GM19043 (cell line): ENCODE results near the gene NTN3.
"Not testable (repeated sequence)": the region's sequence is repeated elsewhere in the genome, so short reads cannot be mapped to it uniquely, and the experiment has no call there.

ENCODE experiments used
- ATAC-seq: cut with Tn5 transposase; IDR thresholded peaks from one replicate; pipeline ENCODE4 v1.9.1; 2021; ENCODE audit warnings: low read depth; ENCODE audit not compliant: unreplicated experiment

NTN3 gene

DNA sequence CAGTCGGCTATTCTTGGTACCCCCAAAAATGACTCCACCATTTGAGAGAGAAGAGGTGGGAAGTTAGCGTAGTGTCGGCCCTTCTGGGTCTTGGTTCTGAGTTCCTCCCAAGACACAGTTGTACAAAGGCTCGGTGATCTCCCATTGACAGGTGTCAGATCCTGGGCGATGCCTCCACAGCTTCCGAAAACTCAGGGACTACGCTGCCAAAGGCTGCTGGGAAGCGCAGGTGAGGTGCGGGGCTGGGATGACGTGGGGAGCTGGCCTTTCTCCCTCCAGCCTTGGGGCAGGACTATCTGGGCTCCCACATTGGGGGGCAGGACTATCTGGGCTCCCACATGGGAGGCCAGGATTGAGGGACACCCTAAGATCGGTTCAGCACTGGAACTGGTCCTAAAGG is 31.5 kb upstream of the NTN3 start:
- no peak for ATAC-seq

DNA sequence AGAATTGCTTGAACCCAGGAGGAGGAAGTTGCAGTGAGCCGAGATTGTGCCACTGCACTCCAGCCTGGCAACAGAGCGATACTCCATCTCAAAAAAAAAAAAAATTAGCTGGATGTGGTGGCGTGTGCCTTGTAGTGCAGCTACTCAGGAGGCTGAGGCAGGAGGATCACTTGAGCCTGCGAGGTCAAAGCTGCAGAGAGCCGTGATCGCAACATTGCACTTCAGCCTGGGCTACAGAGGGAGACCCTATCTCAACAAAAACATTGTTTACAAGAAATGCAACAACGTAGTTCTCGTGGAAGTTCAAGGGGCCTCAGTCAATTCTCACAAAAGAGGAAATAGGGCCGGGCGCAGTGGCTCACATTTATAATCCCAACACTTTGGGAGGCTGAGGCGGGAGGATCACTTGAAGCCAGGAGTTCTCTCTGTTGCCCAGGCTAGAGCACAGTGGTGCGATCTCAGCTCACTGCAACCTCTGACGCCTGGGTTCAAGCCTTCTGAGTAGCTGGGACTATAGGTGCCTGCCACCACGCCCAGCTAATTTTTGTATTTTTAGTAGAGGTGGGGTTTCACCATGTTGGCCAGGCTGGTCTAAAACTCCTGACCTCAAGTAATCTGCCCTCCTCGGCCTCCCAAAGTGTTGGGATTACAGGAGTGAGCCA is 29.8 kb upstream of the NTN3 start:
- not testable (repeated sequence) for ATAC-seq

DNA sequence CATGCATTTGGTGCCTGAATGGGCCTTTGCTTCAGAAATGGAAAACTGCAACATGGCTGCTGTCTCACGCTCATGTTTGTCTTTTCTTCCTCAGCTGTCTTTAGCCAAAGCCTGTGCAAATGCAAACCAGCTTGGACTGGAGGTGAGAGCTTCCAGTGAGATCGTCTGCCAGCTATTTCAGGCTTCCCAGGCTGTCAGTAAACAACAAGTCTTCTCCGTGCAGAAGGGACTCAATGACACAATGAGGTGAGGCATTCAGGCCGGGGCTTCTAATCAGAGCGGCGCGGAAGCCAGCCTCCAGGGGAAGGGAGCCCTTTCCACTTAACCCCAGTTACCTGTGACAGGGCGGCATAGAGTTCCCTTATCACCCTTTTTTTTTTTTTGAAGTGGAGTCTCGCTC is 27.5 kb upstream of the NTN3 start:
- ATAC-seq, result no peak

GRCh38 chr16:2447920-2448583 is 23.0 kb upstream of the NTN3 start:
- ATAC-seq, result no peak

DNA sequence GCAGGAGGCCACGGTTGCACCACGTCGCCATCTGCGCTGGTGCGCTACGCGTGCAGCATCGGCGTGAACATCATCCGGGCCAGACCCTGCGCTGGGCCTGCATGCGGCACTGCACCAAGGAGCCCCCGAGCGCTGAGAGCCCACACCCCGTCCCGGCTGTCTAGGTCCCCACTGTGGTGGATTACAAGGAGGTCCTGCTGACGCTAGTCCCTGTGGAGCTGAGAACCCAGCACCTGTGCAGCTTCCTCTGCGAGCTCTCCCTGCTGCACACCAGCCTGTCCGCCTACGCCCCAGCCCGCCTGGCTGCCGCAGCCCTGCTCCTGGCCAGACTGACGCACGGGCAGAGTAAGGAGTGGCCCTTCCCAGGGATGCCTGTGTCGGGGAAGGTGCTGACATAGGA is 22.0 kb upstream of the NTN3 start:
- ATAC-seq, result no peak

DNA sequence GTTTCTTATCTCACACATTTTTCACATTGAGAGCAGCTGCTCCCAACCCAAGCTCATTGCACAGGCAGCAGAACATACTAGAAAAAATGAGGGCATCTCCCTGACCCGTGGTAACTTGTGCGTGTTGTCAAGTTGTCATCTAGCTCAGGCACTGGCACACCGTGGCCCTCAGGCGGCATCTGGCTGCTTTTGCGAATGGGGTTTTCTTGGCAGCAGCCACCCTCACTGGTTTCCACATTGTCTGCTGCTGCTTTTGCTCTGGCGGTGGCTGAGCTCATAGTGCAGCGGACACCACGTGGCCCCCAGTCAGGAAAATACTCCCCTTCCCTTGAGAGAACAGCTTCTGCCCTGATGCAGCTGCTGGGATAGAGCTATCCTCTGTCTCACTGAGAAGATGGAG is 20.6 kb upstream of the NTN3 start:
- ATAC-seq, result no peak

DNA sequence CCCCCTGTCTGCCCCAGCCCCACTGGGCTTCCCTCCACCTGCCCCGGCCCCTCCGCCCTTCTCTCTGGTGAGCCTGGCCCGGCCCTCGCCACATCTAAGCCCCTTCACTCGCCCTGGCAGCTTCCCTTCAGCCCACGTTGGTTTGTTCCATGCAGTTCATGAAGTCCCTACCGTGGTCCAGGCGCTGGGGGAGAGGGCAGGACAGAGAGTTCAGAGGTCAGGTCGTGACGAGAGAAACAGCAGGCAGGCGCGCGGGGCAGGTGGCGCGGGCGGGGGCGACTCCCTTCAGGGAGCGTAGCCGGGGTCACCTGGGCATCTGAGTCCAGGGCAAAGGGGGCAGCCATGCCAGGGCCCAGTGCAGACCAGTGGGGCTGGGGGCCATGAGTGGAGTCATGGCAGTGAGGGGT is 20.1 kb upstream of the NTN3 start:
- ATAC-seq, result no peak

GRCh38 chr16:2451851-2452320 is 19.2 kb upstream of the NTN3 start:
- no peak for ATAC-seq

- no peak for ATAC-seq
Measured at GRCh38 chr16:2452650-2453049, 18.4 kb upstream of the NTN3 start.

DNA sequence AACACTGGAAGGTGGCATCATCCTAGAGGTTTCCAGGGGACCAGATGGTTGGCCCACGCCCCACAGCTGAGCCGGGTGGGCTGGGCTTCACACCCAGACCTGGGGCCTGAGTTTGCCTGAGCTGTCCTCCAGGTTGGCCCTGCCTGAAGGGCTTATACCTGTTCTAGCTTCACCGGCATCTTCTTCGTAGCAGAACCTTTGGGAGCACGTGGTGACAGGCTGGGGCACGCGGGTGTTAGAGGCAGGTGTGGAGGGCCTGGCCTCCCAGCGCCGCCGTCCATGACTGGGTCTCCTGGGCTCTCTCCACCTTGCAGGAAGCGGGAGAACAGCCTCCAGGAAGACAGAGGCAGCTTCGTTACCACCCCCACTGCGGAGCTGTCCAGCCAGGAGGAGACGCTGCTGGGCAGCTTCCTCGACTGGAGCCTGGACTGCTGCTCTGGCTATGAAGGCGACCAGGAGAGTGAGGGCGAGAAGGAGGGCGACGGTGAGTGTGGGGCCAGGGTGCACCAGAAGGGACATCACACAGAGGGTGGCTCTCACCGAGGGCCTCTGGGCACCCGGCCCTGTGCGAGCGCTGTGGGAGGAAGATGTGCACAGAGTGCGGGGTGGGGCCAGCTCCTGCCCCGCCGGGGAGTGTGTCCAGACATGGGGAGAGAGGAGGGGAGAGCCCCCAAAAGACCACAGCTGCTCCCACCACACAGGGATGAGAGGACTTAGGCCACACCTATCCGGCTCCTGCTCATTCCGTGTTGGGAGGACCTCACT is 15.8 kb upstream of the NTN3 start:
- ATAC-seq, result no peak

GRCh38 chr16:2456551-2457153 is 14.4 kb upstream of the NTN3 start:
- ATAC-seq, result no peak

- ATAC-seq, result no peak
Measured at GRCh38 chr16:2457267-2457666, 13.8 kb upstream of the NTN3 start.

- no peak for ATAC-seq
Measured at GRCh38 chr16:2457946-2458345, 13.2 kb upstream of the NTN3 start.

DNA sequence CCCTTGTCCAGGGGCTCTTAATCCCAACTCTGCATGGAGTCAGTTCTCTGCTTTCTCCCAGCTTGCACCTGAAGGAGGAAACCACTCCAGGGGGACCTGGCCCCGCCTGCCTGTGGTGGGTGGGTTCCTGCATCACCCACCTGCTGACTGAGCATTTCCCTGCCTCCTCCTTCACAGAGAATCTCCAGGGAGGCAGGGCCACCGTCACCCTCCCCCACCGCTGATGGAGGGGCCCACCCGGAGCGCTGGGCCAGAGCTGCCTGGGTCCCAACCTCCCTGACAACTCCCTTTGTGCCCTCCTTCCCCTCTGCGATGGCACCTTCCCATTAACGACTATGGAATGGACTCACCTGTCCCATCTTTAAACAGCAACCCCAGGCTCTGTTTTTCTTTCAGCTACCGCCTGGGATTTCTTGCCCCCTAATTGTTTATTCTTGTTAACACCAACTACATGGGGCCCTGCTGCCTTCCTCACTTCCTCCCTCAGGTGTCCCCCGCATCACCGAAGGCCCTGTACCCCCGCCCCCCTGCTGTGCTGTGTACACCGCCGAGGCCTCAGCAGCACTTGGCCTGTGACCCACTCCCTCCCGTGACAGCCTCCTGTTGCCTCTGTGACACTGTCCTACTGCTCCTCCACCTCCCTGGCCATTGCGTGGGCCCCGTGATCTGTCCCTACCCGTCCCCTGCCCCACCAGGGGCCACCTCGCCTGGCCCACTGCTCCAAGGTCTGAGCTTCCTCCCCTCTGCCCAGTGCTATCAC is 12.0 kb upstream of the NTN3 start:
- no peak for ATAC-seq

DNA sequence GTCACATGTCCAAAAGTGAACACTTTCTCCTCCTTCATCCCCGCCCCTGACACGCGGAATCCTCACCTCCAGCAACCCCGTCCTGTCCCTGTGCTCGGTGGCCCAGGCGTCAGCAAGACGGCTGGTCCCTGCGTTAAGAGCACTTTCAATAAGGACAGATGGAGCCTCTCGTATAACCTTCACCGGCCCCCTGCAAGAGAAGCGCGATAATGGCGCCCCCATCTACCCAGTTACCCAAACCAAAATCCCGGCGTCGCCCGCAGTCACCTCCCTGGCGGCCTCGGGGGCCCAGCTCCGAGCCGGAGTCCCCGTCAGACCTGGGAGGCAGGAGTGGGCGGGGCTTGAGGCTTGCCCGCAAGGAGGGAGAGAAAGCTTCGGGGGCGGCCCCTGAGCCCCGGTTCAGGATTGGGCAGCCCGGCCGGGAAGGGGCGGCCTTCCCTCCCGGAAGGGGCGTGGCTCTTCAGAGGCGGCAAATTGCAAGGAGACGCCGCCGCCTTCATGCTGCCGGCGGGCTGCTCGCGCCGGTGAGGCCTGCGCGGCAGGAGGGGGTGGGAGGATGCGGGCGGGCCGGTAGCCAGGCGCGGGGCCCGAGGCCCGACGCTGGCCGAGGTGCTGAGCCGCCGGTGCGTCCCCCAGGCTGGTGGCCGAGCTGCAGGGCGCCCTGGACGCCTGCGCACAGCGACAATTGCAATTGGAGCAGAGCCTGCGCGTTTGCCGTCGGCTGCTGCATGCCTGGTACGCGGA is 11.3 kb upstream of the NTN3 start, which contains the start of gene TEDC2:
TEDC2 (plus strand) TSS at position 463 of the 744 bp plus-strand sequence; CDS start at position 499, 36 bp downstream.
- peak; percentile 92 for ATAC-seq

DNA sequence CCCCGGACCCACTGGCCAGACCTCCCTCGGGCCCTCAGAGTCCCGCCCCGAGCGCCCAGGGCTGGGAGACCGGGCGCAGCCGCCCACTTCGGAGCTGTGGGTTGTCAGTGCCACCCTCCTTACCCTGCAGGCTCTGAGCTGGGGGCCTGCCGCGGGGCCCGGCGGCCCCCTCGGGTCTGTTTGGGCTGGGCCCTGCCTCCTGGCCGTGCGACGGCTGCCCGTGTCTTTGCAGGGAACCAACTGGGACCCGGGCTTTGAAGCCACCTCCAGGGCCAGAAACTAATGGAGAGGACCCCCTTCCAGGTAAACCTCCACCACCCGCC is 10.7 kb upstream of the NTN3 start:
- ATAC-seq, result no peak

DNA sequence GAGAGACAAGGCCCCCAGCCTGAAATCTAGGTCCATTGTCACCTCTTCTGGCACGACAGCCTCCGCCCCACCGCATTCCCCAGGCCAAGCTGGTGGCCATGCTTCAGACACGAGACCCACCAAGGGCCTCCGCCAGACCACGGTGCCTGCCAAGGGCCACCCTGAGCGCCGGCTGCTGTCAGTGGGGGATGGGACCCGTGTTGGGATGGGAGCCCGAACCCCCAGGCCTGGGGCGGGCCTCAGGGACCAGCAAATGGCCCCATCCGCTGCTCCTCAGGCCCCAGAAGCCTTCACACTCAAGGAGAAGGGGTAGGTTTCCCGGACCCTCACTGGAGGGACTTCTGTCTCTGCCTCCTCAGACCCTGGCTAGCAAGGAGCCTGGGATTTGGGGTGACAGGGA is 10.2 kb upstream of the NTN3 start:
- no peak for ATAC-seq

GRCh38 chr16:2462031-2462866 is 8.8 kb upstream of the NTN3 start:
- no peak for ATAC-seq

GRCh38 chr16:2464333-2464732 is 6.8 kb upstream of the NTN3 start:
- no peak for ATAC-seq
